H9 (cell line): Measurements from ENCODE around the gene DACH1. TPM values are rescaled to one million over a fixed set of nuclear protein-coding genes. Genes with fewer than 3 reads are reported as not detected.

Experiments used
- DNase-seq: peaks from one replicate; pipeline ENCODE4 v3.0.0-alpha.2; 2017
- H2AFZ ChIP-seq: one replicate; pipeline ENCODE4 v1.6.1; 2013; ENCODE audit warnings: mild to moderate bottlenecking, low read length, control low read depth, moderate library complexity
- H2AK5ac ChIP-seq: 2 replicates; pipeline ENCODE4 v1.6.1; 2013; ENCODE audit warnings: low read length, control low read depth, mixed read lengths; ENCODE audit not compliant: insufficient read length
- H2BK120ac ChIP-seq: one replicate; pipeline ENCODE4 v1.6.1; 2013; ENCODE audit warnings: low read depth, mild to moderate bottlenecking, low read length, control low read depth, inconsistent platforms; ENCODE audit not compliant: poor library complexity, severe bottlenecking
- H2BK12ac ChIP-seq: 2 replicates; pipeline ENCODE4 v1.6.1; 2013; ENCODE audit warnings: low read length, control low read depth, mixed read lengths, low read depth; ENCODE audit not compliant: insufficient read length
- H2BK15ac ChIP-seq: 2 replicates; pipeline ENCODE4 v1.6.1; 2013; ENCODE audit warnings: low read depth, low read length, control low read depth
- H2BK20ac ChIP-seq: one replicate; pipeline ENCODE4 v1.6.1; 2013; ENCODE audit warnings: low read depth, mild to moderate bottlenecking, low read length, control low read depth, inconsistent platforms; ENCODE audit not compliant: poor library complexity, severe bottlenecking
- H2BK5ac ChIP-seq: 2 replicates; pipeline ENCODE4 v1.6.1; 2013; ENCODE audit warnings: low read length, control low read depth, mixed read lengths; ENCODE audit not compliant: insufficient read length
- H3K14ac ChIP-seq: 2 replicates; pipeline ENCODE4 v1.6.1; 2013; ENCODE audit warnings: low read length, control low read depth; ENCODE audit not compliant: insufficient read depth
- H3K18ac ChIP-seq: 2 replicates; pipeline ENCODE4 v1.6.1; 2013; ENCODE audit warnings: low read depth, mild to moderate bottlenecking, mixed read lengths, low read length, control low read depth; ENCODE audit not compliant: insufficient read length
- H3K23ac ChIP-seq: 2 replicates; pipeline ENCODE4 v1.6.1; 2013; ENCODE audit warnings: low read length, control low read depth, mixed read lengths, low read depth; ENCODE audit not compliant: insufficient read length
- H3K23me2 ChIP-seq: 2 replicates; pipeline ENCODE4 v1.6.1; 2013; ENCODE audit warnings: low read depth, mild to moderate bottlenecking, mixed read lengths, low read length, control low read depth; ENCODE audit not compliant: insufficient read length, poor library complexity, severe bottlenecking
- H3K27ac ChIP-seq: 2 replicates; pipeline ENCODE4 v1.5.1; 2013; ENCODE audit warnings: low read length, control low read depth, mixed read lengths, low read depth; ENCODE audit not compliant: insufficient read length
- H3K27me3 ChIP-seq: 2 replicates; pipeline ENCODE4 v1.6.1; 2013; ENCODE audit warnings: low read length, control low read depth, inconsistent platforms; ENCODE audit not compliant: insufficient read depth
- H3K4ac ChIP-seq: 2 replicates; pipeline ENCODE4 v1.6.1; 2013; ENCODE audit warnings: low read depth, mild to moderate bottlenecking, control low read depth, inconsistent platforms, low read length, moderate library complexity
- H3K4me1 ChIP-seq: 2 replicates; pipeline ENCODE4 v1.6.1; 2013; ENCODE audit warnings: low read length, control low read depth, inconsistent platforms; ENCODE audit not compliant: insufficient read depth
- H3K4me2 ChIP-seq: 2 replicates; pipeline ENCODE4 v1.6.1; 2013; ENCODE audit warnings: low read length, control low read depth, mixed read lengths; ENCODE audit not compliant: insufficient read length, insufficient read depth
- H3K56ac ChIP-seq: 2 replicates; pipeline ENCODE4 v1.6.1; 2013; ENCODE audit warnings: low read depth, mild to moderate bottlenecking, mixed read lengths, low read length, control low read depth; ENCODE audit not compliant: insufficient read length
- H3K79me1 ChIP-seq: 2 replicates; pipeline ENCODE4 v1.6.1; 2013; ENCODE audit warnings: low read depth, mild to moderate bottlenecking, moderate library complexity, low read length, control low read depth, inconsistent platforms; ENCODE audit not compliant: insufficient read depth, poor library complexity, severe bottlenecking
- H3K79me2 ChIP-seq: 2 replicates; pipeline ENCODE4 v1.6.1; 2013; ENCODE audit warnings: low read length, control low read depth, inconsistent platforms; ENCODE audit not compliant: insufficient read depth
- H3K9ac ChIP-seq: 2 replicates; pipeline ENCODE4 v1.6.1; 2013; ENCODE audit warnings: low read length, control low read depth, mixed read lengths; ENCODE audit not compliant: insufficient read length; ENCODE audit errors: extremely low read depth
- H3K9me3 ChIP-seq: one replicate; pipeline ENCODE4 v1.6.1; 2013; ENCODE audit warnings: low read depth, low read length, inconsistent platforms; ENCODE audit not compliant: control insufficient read depth
- H3T11ph ChIP-seq: one replicate; pipeline ENCODE4 v1.6.1; 2013; ENCODE audit warnings: mild to moderate bottlenecking, low read length, control low read depth, inconsistent platforms
- H4K20me1 ChIP-seq: one replicate; pipeline ENCODE4 v1.6.1; 2013; ENCODE audit not compliant: control insufficient read depth, insufficient read length, insufficient read depth
- H4K5ac ChIP-seq: 2 replicates; pipeline ENCODE4 v1.6.1; 2013; ENCODE audit warnings: low read depth, mild to moderate bottlenecking, mixed read lengths, low read length, control low read depth; ENCODE audit not compliant: insufficient read length
- H4K8ac ChIP-seq: replicated peaks from 2 replicates; pipeline ENCODE4 v1.6.1; 2013; ENCODE audit warnings: low read length, control low read depth, mixed read lengths, low read depth; ENCODE audit not compliant: insufficient read length
- H4K91ac ChIP-seq: 2 replicates; pipeline ENCODE4 v1.6.1; 2013; ENCODE audit warnings: low read depth, mild to moderate bottlenecking, moderate library complexity, mixed read lengths, low read length, control low read depth; ENCODE audit not compliant: insufficient read length
- H3K27ac Mint-ChIP-seq, 3 experiments: 2 replicates in 2 of 3; 3 replicates in 1 of 3; pipeline ENCODE4 v1.8.0; 2020 to 2021; ENCODE audit warnings: mixed read lengths in 3 of 3, mild to moderate bottlenecking in 1 of 3, moderate library complexity in 1 of 3
- H3K27me3 Mint-ChIP-seq: 2 replicates; pipeline ENCODE4 v1.8.0; 2021; ENCODE audit warnings: low read depth, mild to moderate bottlenecking, moderate library complexity, mixed read lengths
- H3K36me3 Mint-ChIP-seq, 3 experiments: 2 replicates in 2 of 3; 3 replicates in 1 of 3; pipeline ENCODE4 v1.8.0; 2020 to 2021; ENCODE audit warnings: low read depth in 3 of 3, mixed read lengths in 3 of 3; ENCODE audit not compliant: insufficient read depth in 1 of 3
- H3K4me1 Mint-ChIP-seq, 2 experiments: 2 replicates each; pipeline ENCODE4 v1.8.0; 2020; ENCODE audit warnings: mixed read lengths in 2 of 2
- H3K4me3 Mint-ChIP-seq, 2 experiments: 2 replicates in 1 of 2; 3 replicates in 1 of 2; pipeline ENCODE4 v1.8.0; 2020 to 2021; ENCODE audit warnings: mild to moderate bottlenecking in 2 of 2, mixed read lengths in 2 of 2, moderate library complexity in 1 of 2
- H3K9me3 Mint-ChIP-seq, 2 experiments: 2 replicates in 1 of 2; 3 replicates in 1 of 2; pipeline ENCODE4 v1.8.0; 2020; ENCODE audit warnings: mild to moderate bottlenecking in 2 of 2, mixed read lengths in 2 of 2, moderate library complexity in 1 of 2
- WGBS: extraction: QIAGEN DNeasy Blood & Tissue Kit; methylation state at CpG from one replicate; pipeline ENCODE4 v1.1.7; 2013; ENCODE audit warnings: missing lambda C conversion rate, low lambda C conversion rate, mixed read lengths; ENCODE audit not compliant: insufficient read length; ENCODE audit errors: extremely low coverage; 5-methylcytosine and 5-hydroxymethylcytosine counted together
- total RNA-seq: library from RNA; stranded (reverse); gene quantifications from 2 replicates; pipeline ENCODE4 v1.2.1, GENCODE V29; 2021
- TF ChIP-seq, protein P1 (sequence below): fragments of 200-600 bp; sonication (generic); conservative IDR thresholded peaks from 3 replicates; pipeline ENCODE4 v1.8.0; 2021; ENCODE audit warnings: antibody characterized with exemption, mild to moderate bottlenecking

DACH1 gene
- total RNA-seq, 1 experiment from 2014 or later = not detected

DNA sequence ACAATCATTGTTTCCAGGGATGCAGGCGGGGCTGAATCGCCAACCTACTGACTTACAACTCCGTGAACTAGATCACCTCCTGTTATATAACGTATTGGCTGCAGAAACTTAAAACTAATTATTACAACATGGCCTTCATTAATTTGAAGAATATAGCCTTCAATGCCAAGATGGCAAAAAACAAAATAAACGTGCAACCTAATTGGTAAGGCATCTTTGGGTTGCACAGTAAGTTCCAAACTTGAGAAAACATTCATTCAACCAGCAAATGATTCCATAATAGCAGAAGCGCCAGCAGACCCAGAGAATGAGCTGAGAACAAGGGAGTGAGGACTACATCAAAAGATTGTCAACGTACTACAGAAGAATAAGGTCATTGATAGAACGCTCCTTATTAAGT lies 39.8 kb downstream of the DACH1 start:
- Histone ChIP-seq H2AK5ac (no peak overlapping the region), H3K27ac (no peak overlapping the region), H2BK12ac (no peak overlapping the region), H3K14ac (no peak overlapping the region), H3K27me3 (no peaks in the 10 kb centered on the region), H4K20me1 (no peaks in the 10 kb centered on the region), H3K4me1 (no peaks in the 10 kb centered on the region), H2BK5ac (no peak overlapping the region), H3K79me1 (no peaks in the 10 kb centered on the region), H3K23ac (no peak overlapping the region), H2BK120ac (no peak overlapping the region), H4K91ac (no peak overlapping the region), H3K9me3 (no peaks in the 10 kb centered on the region), H3K4ac (no peak overlapping the region), H2BK20ac (no peak overlapping the region), H3K18ac (no peak overlapping the region), H3K56ac (no peak overlapping the region), H4K5ac (no peak overlapping the region), H2BK15ac (no peak overlapping the region), H4K8ac (no peak overlapping the region), H3K23me2 (no peaks in the 10 kb centered on the region), H3K9ac (no peak overlapping the region), H3K4me2 (no peak overlapping the region), H3T11ph (no peak overlapping the region), H3K79me2 (no peaks in the 10 kb centered on the region), H2AFZ (no peak overlapping the region)
- TF ChIP-seq, protein P1, sequence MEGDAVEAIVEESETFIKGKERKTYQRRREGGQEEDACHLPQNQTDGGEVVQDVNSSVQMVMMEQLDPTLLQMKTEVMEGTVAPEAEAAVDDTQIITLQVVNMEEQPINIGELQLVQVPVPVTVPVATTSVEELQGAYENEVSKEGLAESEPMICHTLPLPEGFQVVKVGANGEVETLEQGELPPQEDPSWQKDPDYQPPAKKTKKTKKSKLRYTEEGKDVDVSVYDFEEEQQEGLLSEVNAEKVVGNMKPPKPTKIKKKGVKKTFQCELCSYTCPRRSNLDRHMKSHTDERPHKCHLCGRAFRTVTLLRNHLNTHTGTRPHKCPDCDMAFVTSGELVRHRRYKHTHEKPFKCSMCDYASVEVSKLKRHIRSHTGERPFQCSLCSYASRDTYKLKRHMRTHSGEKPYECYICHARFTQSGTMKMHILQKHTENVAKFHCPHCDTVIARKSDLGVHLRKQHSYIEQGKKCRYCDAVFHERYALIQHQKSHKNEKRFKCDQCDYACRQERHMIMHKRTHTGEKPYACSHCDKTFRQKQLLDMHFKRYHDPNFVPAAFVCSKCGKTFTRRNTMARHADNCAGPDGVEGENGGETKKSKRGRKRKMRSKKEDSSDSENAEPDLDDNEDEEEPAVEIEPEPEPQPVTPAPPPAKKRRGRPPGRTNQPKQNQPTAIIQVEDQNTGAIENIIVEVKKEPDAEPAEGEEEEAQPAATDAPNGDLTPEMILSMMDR = no peak
- DNase-seq = no peak
- WGBS = no CpG with 5 or more reads among the region's 8 CpGs
- H3K4me3 Mint-ChIP-seq = no peak overlapping the region
- no peak overlapping the region for H3K27ac Mint-ChIP-seq
- H3K4me1 Mint-ChIP-seq = peaks cover 6 to 8% of the 10 kb centered on the region in 2 experiments
- H3K9me3 Mint-ChIP-seq = no peaks in the 10 kb centered on the region
- H3K36me3 Mint-ChIP-seq = no peaks in the 10 kb centered on the region
- H3K27me3 Mint-ChIP-seq = peaks cover 8% of the 10 kb centered on the region
